NCI-H1092 (cell line): ENCODE data around the gene LTO1.

ENCODE experiments used
- DNase-seq: peaks from one replicate; lab custom pipeline; 2025; lab: John Stamatoyannopoulos, UW

LTO1 gene

GRCh38 chr11:69644962-69645675 is 30.0 kb downstream of the LTO1 start:
- no peak for DNase-seq

GRCh38 chr11:69644071-69644961 is 30.8 kb downstream of the LTO1 start:
- peak; percentile 32 for DNase-seq

GRCh38 chr11:69643646-69644045 is 31.5 kb downstream of the LTO1 start:
- DNase-seq = no peak

- peak; percentile 42 for DNase-seq
Observed at GRCh38 chr11:69642913-69643632, 32.1 kb downstream of the LTO1 start.

- DNase-seq = no peak
Observed at GRCh38 chr11:69642549-69642912, 32.6 kb downstream of the LTO1 start.

GRCh38 chr11:69641681-69642548 is 33.2 kb downstream of the LTO1 start:
- DNase-seq = no peak

- DNase-seq = peak; percentile 38
Observed at GRCh38 chr11:69640995-69641581, 34.1 kb downstream of the LTO1 start, which contains the start of gene CCND1. Gene CCND1 (plus strand): TSS chr11:69641156. CDS start chr11:69641314, 158 bp downstream.

GRCh38 chr11:69640260-69640994 is 34.7 kb downstream of the LTO1 start:
- DNase-seq = no peak

- no peak for DNase-seq
Observed at GRCh38 chr11:69639831-69640230, 35.3 kb downstream of the LTO1 start.

- peak; percentile 74 for DNase-seq
Observed at GRCh38 chr11:69638941-69639681, 36.0 kb downstream of the LTO1 start.

- DNase-seq = no peak
Observed at GRCh38 chr11:69637941-69638871, 36.9 kb downstream of the LTO1 start.

- no peak for DNase-seq
Observed at GRCh38 chr11:69637198-69637940, 37.8 kb downstream of the LTO1 start.

- peak; percentile 30 for DNase-seq
Observed at GRCh38 chr11:69636512-69637197, 38.5 kb downstream of the LTO1 start.

GRCh38 chr11:69635804-69636511 is 39.2 kb downstream of the LTO1 start:
- DNase-seq = no peak

GRCh38 chr11:69635195-69635594 is 40.0 kb downstream of the LTO1 start:
- no peak for DNase-seq

- no peak for DNase-seq
Observed at GRCh38 chr11:69634590-69634989, 40.6 kb downstream of the LTO1 start.

GRCh38 chr11:69634069-69634468 is 41.1 kb downstream of the LTO1 start:
- no peak for DNase-seq
